Cerebellar cortex (tissue), 1 donor: ENCODE results near the gene TPI1.
A peak's percentile ranks its signal among the peaks of the same experiment; 100 is the strongest.

Source experiments
- DNase-seq: peaks from one replicate; pipeline ENCODE4 v3.0.0-alpha.2; 2015; ENCODE audit warnings: low spot score

TPI1 gene

DNA sequence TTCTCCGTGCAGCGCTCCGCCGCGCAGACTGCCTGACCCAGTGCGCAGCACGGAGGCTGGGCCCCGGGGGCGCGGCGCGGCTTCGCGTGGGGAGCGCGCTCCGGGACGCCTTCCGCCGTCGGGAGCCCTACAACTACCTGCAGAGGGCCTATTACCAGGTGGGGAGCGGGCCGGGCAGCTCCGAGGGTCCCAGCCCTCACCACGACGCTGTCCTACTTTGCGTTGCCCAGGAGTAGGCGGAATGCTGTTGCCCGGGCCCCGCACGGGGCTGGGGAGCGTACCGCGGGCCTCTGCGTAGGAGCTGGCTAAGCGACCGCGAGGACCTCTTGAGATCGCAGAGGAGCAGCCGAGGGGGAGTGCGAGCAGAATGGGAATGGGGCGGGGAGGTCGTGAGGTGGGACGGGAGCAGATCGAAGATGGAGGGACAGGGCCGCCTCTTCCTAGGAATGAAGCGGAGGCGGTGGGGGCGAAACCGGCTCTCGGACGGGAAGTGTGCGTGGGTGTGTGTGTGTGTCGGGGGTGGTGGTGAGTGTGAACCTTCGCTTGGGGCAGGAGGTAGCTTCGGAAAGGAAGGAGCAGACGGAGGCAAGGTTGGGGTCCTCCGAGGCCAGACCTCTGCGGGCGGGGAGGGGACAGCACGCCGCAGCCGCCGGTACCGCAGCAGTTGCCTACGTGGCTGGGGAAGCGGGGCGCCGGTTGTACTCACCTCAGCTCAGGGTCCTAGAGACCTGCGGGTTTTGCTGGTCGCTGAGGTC is 38.4 kb upstream of the TPI1 start:
- peak; percentile 77 for DNase-seq

DNA sequence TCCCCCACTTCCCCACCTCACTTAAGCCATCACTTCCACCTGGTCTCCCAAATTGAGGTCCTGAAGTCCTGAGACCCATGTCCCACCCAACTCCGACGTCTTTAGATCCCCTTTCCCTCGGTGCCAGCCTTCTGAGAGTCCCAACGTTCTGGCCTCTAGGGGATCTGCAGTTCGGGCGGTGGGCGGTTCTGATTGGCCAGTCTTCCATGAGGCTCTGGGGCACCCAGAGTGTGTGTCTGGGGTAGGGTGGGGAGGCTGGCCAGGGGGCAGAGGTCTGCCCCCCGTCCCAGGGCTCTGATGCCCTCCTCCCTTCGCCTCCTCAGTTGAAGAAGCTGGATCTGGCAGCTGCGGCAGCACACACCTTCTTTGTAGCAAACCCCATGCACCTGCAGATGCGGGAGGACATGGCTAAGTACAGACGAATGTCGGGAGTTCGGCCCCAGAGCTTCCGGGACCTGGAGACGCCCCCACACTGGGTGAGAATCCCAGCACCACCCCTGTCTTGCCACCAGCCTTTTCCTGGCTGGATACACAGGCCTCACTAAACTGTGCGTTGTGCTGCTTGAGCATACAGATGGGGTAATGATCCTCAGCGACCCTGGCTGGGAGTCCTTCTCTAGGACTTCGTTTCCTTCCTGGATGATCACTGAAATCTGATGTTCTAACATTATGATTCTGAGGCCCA is 37.7 kb upstream of the TPI1 start:
- no peak for DNase-seq

DNA sequence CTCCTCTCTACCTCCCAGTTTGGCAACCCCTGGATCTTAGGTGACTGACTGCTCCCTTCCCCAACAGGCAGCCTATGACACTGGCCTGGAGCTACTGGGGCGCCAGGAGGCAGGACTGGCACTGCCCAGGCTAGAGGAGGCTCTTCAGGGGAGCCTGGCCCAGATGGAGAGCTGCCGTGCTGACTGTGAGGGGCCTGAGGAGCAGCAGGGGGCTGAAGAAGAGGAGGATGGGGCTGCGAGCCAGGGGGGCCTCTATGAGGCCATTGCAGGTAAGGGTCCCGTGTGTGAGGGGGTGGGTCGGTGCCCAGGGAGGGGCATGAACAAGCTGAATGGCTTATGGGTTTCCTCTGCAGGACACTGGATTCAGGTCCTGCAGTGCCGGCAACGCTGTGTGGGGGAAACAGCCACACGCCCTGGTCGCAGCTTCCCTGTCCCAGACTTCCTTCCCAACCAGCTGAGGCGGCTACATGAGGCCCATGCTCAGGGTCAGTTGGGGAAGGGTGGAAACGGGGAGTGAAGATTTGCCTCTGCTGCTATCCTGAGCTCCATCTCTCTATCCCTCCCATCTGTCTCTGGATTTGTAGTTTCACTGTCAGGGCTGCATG is 36.9 kb upstream of the TPI1 start:
- DNase-seq = no peak

DNA sequence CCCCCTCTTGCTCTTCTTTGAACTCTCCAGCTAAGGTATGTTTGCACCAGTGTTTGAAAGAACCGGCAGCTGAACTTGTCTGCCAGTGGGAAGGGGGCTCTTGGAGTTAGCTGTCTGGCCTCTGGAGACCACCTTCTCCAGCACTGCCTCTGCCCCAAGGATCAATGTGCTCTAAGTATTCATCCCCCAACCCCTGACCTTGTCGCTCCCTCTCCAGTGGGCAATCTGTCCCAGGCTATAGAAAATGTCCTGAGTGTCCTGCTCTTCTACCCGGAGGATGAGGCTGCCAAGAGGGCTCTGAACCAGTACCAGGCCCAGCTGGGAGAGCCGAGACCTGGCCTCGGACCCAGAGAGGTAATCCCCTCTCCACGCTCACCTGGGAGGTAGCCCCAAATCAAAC is 36.3 kb upstream of the TPI1 start:
- no peak for DNase-seq

DNA sequence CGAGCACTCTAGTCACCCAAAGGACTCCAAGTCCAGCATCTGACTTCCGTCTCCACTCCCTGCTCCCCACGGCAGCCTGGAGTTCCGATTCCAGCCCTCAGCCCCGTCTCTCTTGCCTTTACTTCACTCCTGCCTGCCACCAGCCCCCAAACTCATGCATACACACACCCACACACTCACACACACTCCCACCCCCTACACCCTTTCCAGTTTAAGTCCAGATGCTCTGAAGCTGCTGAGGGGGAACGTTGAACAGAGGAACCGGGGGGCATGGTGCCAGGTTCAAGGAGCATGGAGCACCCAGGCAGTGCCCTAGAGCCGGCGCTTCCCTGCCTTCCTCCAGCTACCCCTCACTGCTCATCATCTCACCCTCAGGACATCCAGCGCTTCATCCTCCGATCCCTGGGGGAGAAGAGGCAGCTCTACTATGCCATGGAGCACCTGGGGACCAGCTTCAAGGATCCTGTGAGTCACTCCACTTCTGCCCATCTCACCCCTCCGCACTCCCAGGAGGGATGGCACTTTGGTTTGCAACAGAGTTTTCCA is 35.8 kb upstream of the TPI1 start:
- no peak for DNase-seq

DNA sequence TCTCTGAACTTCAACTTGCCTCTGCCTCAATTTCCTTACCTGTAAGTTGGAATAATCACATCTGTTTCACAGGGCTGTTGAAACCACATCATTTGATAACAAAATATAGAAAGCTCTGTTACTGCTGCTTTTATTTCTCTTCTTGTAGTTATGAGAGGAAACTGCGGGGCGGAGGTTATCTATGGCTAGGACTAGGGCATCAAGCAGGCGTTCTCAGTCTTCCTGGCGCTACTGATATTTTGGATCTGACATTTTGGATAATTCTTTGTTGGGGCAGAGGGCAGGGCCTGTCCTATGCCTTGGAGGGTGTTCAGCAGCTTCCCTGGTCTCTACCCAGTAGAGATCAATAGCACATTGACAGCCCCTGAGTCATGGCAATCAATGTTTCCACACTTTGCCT is 35.2 kb upstream of the TPI1 start:
- DNase-seq = no peak

DNA sequence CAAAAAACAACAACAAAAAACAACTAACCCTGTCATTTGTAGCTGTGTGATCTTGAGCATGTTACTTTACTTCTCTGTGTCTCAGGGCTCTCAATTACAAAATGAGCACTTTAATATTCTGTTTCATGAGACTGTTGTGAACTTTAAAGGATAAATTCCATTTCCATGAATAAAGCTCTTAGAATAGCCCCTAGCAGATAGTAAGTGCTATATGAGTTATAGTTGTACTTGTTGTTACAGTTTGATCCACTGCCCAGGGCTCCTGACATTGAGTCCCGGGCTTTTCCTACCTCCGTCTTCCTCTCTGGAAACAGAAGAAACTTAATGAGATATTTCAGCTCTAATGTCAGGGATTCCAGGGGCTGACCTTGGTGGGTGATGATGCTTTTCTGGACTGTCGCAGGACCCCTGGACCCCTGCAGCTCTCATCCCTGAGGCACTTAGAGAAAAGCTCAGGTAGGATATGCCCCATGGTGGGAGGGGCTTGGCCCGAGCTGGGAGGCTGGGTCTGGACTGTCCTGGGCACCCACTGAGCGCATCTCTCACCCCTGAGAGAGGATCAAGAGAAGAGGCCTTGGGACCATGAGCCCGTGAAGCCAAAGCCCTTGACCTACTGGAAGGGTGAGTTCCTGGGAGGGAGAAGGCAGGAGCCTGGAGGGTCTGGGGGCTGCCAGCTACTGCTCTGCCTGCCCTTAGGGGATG is 34.0 kb upstream of the TPI1 start:
- DNase-seq = no peak

DNA sequence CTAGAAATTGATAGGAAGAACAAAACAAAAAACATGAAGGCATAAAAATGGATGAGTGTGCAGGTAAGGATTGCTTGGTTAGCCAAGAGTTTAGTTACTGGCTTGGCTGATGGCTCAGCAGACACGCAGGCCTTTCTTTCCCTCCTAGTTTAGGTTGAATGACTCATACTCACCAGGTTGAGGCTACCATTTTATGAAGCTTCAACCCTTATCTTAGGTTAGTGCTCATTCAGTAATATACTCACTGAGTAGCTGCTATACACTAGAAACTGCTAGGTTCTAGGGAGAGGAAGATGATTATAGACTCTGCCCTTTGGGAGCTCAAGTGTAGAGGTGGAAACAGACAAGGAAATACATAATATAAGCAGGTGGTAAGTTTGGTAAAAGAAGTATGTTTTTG is 33.1 kb upstream of the TPI1 start:
- no peak for DNase-seq

DNA sequence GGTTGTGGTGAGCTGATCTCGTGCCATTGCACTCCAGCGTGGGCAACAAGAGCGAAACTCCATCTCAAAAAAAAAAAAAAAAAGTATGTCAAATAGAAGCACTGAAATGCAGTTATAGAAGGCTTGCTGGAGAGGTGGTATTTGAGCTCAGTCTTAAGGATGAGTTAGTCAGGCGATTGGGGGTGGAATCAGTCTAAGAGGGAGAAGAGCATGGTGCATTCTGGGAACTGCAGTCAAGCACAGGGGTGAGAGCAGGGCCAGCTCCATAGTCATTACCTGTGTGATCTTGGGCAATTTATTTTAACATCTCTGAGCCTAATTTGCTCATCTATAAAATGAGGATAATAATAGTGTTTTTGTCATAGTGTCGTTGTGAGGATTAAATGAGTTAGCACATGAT is 32.5 kb upstream of the TPI1 start:
- peak; percentile 23 for DNase-seq

DNA sequence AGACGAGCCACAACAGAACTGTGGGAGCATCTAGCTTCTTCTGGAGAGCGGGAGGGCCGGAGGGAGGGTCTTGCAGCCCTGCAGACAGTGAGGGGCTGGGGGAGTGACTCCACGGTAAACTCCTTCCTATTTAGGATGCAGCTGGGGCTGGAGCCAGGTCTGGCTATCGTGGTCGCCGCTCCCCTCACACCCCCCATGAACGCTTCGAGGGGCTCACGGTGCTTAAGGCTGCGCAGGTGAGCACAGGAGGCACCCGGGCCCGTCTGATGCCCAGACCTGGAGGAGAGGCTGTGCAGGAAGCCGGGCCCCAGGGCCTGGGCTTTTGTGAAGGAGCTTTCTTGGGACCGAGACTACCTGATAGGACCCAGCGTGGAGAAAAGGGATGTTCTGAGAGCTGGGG is 30.5 kb upstream of the TPI1 start:
- no peak for DNase-seq

DNA sequence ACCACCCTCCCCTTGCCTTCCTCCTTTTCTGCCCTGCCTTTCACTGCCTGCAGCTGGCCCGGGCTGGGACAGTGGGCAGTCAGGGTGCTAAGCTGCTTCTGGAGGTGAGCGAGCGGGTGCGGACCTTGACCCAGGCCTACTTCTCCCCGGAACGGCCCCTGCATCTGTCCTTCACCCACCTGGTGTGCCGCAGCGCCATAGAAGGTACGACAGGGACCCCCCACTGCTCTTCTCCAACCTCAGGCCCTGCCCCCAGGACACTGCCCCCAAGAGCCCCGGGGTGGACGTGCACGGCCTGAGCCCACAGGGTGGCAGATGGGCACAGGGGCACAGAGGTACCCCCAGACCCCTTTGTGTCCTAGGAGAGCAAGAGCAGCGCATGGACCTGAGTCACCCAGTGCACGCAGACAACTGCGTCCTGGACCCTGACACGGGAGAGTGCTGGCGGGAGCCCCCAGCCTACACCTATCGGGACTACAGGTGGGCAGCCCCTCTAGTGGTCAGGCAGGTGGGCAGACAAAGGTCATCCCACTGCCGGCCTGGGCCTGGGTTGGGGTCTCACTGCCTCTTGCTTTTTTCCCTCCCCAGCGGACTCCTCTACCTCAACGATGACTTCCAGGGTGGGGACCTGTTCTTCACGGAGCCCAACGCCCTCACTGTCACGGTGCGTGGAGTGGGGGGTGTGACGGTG is 29.8 kb upstream of the TPI1 start:
- DNase-seq = no peak

DNA sequence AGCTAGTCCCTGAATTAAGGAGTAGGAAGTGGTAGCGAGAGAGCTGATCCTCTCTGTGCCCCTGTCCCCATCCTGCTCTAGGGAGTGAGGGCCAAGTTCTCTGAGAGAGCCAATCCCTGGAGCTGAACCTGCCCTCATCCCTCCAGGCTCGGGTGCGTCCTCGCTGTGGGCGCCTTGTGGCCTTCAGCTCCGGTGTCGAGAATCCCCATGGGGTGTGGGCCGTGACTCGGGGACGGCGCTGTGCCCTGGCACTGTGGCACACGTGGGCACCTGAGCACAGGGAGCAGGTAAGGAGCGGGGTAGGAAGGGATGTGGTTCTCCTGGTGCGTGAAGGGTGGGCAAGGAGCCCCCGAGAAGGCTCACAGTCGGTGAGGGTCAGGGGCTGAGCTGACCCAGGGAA is 28.5 kb upstream of the TPI1 start:
- DNase-seq = no peak

DNA sequence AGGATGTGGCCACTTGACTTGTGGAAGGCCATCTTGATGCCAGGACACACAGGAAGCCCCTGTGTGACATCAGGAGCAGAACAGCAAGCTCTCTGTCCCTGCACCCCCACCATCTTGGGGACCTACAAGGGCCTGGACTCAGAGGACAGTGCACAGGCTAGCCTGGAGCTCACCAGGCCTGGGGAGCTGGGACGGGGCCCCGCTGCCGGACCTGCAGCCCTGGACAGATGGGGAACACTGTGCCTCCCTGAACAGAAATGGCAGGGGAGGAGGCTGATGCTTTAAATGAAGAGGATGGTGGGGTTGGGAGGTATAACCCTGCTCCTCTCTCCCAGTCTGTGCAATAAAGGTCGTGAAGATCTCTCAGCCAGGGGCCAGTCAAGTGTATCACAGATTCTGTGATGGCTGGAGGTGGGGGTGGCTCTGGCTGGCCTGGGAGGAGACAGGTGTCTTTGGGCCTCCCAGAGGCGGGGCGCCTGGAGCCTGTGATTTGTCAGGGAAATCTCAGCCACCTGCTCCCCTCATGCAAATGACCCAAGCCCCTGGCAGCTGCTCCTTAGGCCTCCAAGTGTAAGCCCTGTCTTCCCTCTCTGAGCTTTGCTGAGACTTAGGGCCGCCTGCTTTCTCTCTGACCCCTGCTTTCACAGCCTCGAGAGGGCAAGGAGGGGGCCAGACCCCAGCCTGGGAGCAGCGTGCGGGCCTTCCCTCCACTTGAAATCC is 27.7 kb upstream of the TPI1 start:
- peak; percentile 80 for DNase-seq

DNA sequence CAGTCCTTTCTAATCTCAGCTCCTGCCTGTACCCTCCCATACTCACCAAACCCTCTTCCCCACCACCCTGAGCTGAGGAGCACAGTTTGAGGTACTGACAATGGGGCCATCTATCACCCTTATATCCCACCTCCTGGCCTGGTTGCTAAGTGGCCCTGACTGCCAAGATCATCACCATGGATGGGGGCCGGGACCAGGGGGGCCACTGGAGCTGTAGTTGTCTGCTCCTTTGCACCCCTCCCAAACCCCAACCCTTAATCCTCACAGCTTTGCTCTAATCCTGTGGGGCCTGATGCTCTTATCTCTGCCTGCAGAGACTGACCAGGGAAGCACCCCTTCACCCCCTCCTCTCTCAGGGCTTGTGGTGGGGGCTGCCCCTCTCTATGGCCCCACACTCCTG is 27.0 kb upstream of the TPI1 start:
- DNase-seq = no peak

DNA sequence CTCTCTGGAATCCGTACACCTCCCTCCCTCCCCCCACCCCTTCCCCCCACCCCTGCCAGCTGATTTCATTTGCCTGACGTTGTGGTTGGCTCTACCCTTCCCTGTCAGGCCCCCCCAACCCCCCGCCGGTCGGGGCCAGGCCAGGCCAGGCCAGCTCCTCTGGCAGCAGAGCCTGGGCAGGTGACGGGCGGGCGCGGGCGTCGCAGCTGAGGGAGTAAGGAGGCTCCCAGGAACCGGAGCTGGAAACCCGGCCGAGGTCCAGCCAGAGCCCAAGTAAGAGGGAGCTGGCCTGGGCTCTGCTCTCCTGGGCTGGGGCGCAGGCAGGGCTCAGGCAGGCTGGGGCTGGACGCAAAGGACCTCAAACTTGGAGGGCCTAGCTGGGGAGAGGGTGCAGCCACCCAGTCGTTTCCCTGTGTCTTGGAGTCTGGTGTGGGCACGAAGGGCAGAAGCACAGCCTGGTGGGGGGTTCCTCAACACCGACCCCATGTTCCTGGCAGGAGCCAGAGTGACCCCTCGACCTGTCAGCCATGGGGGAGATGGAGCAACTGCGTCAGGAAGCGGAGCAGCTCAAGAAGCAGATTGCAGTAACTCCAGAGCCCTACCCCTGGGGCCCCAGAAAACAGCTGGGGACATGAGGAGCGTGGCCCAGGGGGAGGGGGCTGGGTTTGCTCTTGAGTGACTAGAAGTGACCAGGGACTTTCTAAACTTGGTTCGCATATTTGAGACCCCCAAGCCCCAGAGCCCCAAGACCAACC is 26.4 kb upstream of the TPI1 start, which contains the start of gene GNB3:
Gene GNB3, plus strand, starts transcription at position 165 of the 755 bp plus-strand sequence. Its CDS starts 363 bp downstream, at position 528.
- no peak for DNase-seq

DNA sequence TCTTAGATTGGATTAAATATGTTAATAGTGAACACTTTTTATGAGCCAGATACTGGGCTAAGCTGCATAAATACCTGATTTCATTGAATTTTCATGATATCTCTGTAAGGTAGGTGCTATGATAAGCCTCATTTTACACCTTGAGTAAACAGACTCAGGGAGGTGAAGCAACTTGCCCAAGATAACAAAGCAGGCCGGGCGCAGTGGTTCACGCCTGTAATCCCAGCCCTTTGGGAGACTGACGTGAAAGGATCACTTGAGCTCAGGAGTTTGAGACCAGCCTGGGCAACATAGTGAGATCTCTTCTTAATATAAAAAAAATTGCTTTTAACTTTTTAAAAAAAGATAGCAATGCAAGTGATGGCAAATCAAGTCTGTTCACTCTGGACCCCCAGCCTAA is 25.3 kb upstream of the TPI1 start:
- DNase-seq = no peak

DNA sequence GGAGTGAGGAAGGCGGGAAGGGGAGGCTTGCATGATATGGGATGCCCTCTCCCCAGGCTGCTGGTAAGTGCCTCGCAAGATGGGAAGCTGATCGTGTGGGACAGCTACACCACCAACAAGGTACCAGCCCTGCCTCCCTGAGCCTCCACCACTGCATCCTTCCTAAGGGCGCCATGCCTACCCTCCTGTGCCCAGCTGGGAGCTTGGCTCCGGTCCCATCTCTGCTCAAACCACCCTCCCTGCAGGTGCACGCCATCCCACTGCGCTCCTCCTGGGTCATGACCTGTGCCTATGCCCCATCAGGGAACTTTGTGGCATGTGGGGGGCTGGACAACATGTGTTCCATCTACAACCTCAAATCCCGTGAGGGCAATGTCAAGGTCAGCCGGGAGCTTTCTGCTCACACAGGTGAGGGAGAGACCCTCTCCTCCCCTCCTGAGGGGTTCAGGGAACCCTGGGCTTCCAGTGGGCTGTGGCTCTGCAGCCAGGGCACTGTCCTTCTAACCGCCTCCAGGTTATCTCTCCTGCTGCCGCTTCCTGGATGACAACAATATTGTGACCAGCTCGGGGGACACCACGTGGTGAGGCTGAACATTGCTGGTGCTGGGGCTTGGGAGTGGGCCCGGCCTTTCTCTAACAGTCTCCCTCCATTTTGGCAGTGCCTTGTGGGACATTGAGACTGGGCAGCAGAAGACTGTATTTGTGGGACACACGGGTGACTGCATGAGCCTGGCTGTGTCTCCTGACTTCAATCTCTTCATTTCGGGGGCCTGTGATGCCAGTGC is 24.0 kb upstream of the TPI1 start:
- DNase-seq = no peak

DNA sequence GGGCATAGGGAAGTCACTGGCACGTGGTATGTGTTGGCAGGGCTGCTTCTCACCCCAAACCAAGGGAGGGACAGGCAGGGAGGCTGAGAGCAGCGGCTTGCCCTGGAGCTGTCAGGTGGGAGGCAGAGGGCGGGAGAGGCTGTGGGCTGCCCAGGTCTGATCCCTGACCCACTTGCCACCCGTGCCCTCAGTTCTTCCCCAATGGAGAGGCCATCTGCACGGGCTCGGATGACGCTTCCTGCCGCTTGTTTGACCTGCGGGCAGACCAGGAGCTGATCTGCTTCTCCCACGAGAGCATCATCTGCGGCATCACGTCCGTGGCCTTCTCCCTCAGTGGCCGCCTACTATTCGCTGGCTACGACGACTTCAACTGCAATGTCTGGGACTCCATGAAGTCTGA is 21.9 kb upstream of the TPI1 start:
- DNase-seq = no peak

DNA sequence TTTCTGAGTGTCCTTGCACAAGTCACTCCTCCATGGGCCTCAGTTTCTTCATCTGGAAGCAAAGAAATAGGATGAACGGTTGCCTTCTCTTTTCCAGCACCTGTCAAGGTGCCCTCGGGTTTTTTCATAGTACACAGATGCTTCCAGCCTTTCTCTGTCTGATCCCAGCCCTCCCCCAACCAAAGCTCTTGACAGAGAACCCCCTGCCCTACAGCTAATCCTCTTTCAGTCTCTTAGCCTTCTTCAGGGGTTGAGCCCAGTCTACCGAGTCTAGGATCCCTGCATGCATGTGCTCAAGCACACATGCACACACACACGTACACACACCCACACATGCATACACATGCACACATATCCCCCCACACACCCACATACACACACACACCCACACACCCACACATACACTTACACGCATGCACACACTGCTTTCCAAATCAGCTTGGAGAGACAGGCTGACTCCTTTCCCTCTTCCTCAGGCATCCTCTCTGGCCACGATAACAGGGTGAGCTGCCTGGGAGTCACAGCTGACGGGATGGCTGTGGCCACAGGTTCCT is 20.9 kb upstream of the TPI1 start:
- no peak for DNase-seq
